Liver (tissue), 9 donors: ENCODE results near the gene LPAR2. TPM values are rescaled to one million over a fixed set of nuclear protein-coding genes. Genes with fewer than 3 reads are reported as not detected.
"Not testable (repeated sequence)": the region's sequence is repeated elsewhere in the genome, so short reads cannot be mapped to it uniquely, and the experiment has no call there.

ENCODE experiments used
- DNase-seq: peaks from one replicate; pipeline ENCODE4 v3.0.0-alpha.2; 2017; ENCODE audit warnings: low spot score
- H3K27ac ChIP-seq, 2 donors: one replicate each; pipeline ENCODE4 v1.7.0; 2013; ENCODE audit warnings: inconsistent platforms in 2 of 2, low read length in 2 of 2, control low read depth in 1 of 2, low read depth in 1 of 2, mild to moderate bottlenecking in 1 of 2
- H3K27me3 ChIP-seq, 4 donors: one replicate each; pipeline versions ENCODE4 v1.6.1 to v1.7.0; 2013; ENCODE audit warnings: low read length in 3 of 4, inconsistent platforms in 1 of 4, mild to moderate bottlenecking in 1 of 4, moderate library complexity in 1 of 4; ENCODE audit not compliant: control insufficient read depth in 4 of 4, insufficient read depth in 4 of 4
- H3K36me3 ChIP-seq, 4 donors: one replicate each; pipeline versions ENCODE4 v1.6.1 to v1.7.0; 2013; ENCODE audit warnings: low read length in 3 of 4, mild to moderate bottlenecking in 3 of 4, low read depth in 1 of 4, moderate library complexity in 1 of 4; ENCODE audit not compliant: control insufficient read depth in 4 of 4, insufficient read depth in 3 of 4
- H3K4me1 ChIP-seq, 4 donors: one replicate each; pipeline versions ENCODE4 v1.6.1 to v1.7.0; 2013; ENCODE audit warnings: low read length in 3 of 4, mild to moderate bottlenecking in 3 of 4, moderate library complexity in 1 of 4; ENCODE audit not compliant: control insufficient read depth in 4 of 4, insufficient read depth in 4 of 4
- H3K4me3 ChIP-seq, 3 donors: one replicate each; pipeline versions ENCODE4 v1.6.1 to v1.7.0; 2013; ENCODE audit warnings: low read length in 3 of 3, control low read depth in 1 of 3, low read depth in 1 of 3, mild to moderate bottlenecking in 1 of 3
- H3K9ac ChIP-seq, 2 donors: one replicate each; pipeline ENCODE4 v1.7.0; 2013; ENCODE audit warnings: low read length in 2 of 2, mild to moderate bottlenecking in 2 of 2, moderate library complexity in 2 of 2, control low read depth in 1 of 2, low read depth in 1 of 2
- H3K9me3 ChIP-seq, 4 donors: one replicate each; pipeline versions ENCODE4 v1.6.1 to v1.7.0; 2013; ENCODE audit warnings: low read length in 3 of 4; ENCODE audit not compliant: control insufficient read depth in 4 of 4
- ATF3 ChIP-seq: IDR thresholded peaks from 2 replicates; pipeline ENCODE4 v1.6.1; 2016; ENCODE audit warnings: antibody characterized with exemption
- EGR1 ChIP-seq, 2 donors: IDR thresholded peaks; 2 replicates each; pipeline ENCODE4 v1.6.1; 2016 to 2018; ENCODE audit warnings: antibody characterized with exemption in 2 of 2, low read depth in 2 of 2
- FOXA1 ChIP-seq: IDR thresholded peaks from 2 replicates; pipeline ENCODE4 v1.6.1; 2016; ENCODE audit warnings: antibody characterized with exemption
- FOXA2 ChIP-seq: IDR thresholded peaks from 2 replicates; pipeline ENCODE4 v1.6.1; 2016; ENCODE audit warnings: antibody characterized with exemption
- GABPA ChIP-seq, 2 donors: IDR thresholded peaks in 1 of 2; conservative IDR thresholded peaks in 1 of 2; 2 replicates each; pipeline ENCODE4 v1.6.1; 2016; ENCODE audit warnings: antibody characterized with exemption in 2 of 2, mild to moderate bottlenecking in 1 of 2, moderate library complexity in 1 of 2
- HNF4A ChIP-seq, 2 donors: conservative IDR thresholded peaks; 2 replicates each; pipeline ENCODE4 v1.6.1; 2016; ENCODE audit warnings: antibody characterized with exemption in 2 of 2, mild to moderate bottlenecking in 2 of 2
- HNF4G ChIP-seq: IDR thresholded peaks from 2 replicates; pipeline ENCODE4 v1.6.1; 2016; ENCODE audit warnings: antibody characterized with exemption
- JUND ChIP-seq, 2 donors: IDR thresholded peaks; 2 replicates each; pipeline ENCODE4 v1.6.1; 2016; ENCODE audit warnings: antibody characterized with exemption in 2 of 2
- NR2F2 ChIP-seq: IDR thresholded peaks from 2 replicates; pipeline ENCODE4 v1.6.1; 2016; ENCODE audit warnings: antibody characterized with exemption
- RAD21 ChIP-seq, 2 donors: IDR thresholded peaks; 2 replicates each; pipeline ENCODE4 v1.6.1; 2016; ENCODE audit warnings: antibody characterized with exemption in 2 of 2, mild to moderate bottlenecking in 2 of 2
- REST ChIP-seq: IDR thresholded peaks from 2 replicates; pipeline ENCODE4 v1.6.1; 2016; ENCODE audit warnings: antibody characterized with exemption, mild to moderate bottlenecking
- RXRA ChIP-seq, 2 donors: IDR thresholded peaks; 2 replicates each; pipeline ENCODE4 v1.6.1; 2017 to 2018; ENCODE audit warnings: antibody characterized with exemption in 2 of 2, mild to moderate bottlenecking in 1 of 2
- SP1 ChIP-seq: IDR thresholded peaks from 2 replicates; pipeline ENCODE4 v1.6.1; 2018; ENCODE audit warnings: antibody characterized with exemption, mild to moderate bottlenecking
- TAF1 ChIP-seq: conservative IDR thresholded peaks from 2 replicates; pipeline ENCODE4 v1.6.1; 2016; ENCODE audit warnings: antibody characterized with exemption, mild to moderate bottlenecking
- YY1 ChIP-seq: IDR thresholded peaks from 2 replicates; pipeline ENCODE4 v1.6.1; 2016; ENCODE audit warnings: antibody characterized with exemption, mild to moderate bottlenecking
- WGBS: extraction: QIAGEN DNeasy Blood & Tissue Kit; methylation state at CpG from one replicate; pipeline ENCODE4 v1.1.7; 2013; 5-methylcytosine and 5-hydroxymethylcytosine counted together
- polyA plus RNA-seq, 2 donors: library from polyadenylated mRNA; stranded (reverse) in 1 of 2; unstranded in 1 of 2; fragments of 200-250 nt in 1 of 2; fragments of >200 nt in 1 of 2; fragmentation: Nextera tagmentation in 1 of 2; extraction: Ambion mirVana in 1 of 2; gene quantifications; one replicate each; pipeline versions ENCODE4 v1.2.1 to v1.2.3, GENCODE V29; 2013 to 2015
- total RNA-seq, 2 donors: library from RNA; depleted of rRNA; stranded (reverse); fragments of >200 nt; gene quantifications; one replicate each; pipeline ENCODE4 v1.2.3, GENCODE V29; 2014
- TF ChIP-seq, protein P1 (sequence below): IDR thresholded peaks from 2 replicates; pipeline ENCODE4 v1.6.1; 2016; ENCODE audit warnings: antibody characterized with exemption
- donor health status: healthy.
- donor health status: healthy.
- donor health status: healthy.
- donor health status: healthy.
- donor health status: healthy.

Gene LPAR2
- total and polyA plus RNA-seq, 4 donors: 1.0 to 3.4 (median 1.2) TPM

- TF ChIP-seq REST (peak; percentile 49), RAD21 (IDR thresholded peaks at IDR 0.05) (peak in 1 of 2 donors; percentile 24)
Measured at GRCh38 chr19:19668230-19669012, 40.4 kb upstream of the LPAR2 start, which contains the start of gene ZNF101 (continued).

DNA sequence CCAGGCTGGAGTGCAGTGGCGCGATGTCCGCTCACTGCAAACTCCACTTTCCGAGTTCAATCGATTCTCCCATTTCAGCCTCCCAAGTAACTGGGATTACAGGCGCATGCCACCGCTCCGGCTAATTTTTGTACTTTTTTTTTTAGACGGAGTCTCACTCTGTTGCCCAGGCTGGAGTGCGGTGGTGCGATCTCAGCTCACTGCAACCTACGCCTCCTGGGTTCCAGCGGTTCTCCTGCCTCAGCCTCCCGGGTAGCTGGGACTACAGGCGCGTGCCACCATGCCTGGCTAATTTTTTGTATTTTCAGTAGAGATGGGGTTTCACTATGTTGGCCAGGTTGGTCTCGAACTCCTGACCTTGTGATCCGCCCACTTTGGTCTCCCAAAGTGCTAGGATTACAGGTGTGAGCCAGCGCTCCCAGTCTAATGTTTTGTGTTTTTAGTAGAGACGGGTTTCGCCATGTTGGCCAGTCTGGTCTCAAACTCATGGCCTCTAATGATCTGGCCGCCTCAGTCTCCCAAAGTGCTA, 37.5 kb upstream of the LPAR2 start:
- not testable (repeated sequence) for DNase-seq, H3K36me3 ChIP-seq, H3K4me3 ChIP-seq, H3K9me3 ChIP-seq, H3K9ac ChIP-seq, H3K27me3 ChIP-seq, H3K27ac ChIP-seq
- H3K4me1 ChIP-seq: peaks cover 8 to 30% (median 23%) of the 10 kb centered on the region in 4 donors
- 93% methylated on average over 22 of the region's 22 CpGs for WGBS

- H3K27me3 ChIP-seq: no peaks in the 10 kb centered on the region
- WGBS: under 1% methylated on average over 85 of the region's 85 CpGs
- peak within 1 kb of the TSS; percentile 97 to 99 (median 99) for H3K4me3 ChIP-seq
- DNase-seq: peak; percentile 95
- peak within 1 kb of the TSS; percentile 98 for H3K27ac ChIP-seq
- H3K4me1 ChIP-seq: peaks cover 4 to 25% (median 22%) of the 10 kb centered on the region in 4 donors
- H3K9ac ChIP-seq: peak within 1 kb of the TSS; percentile 62 to 99
- H3K36me3 ChIP-seq: peaks cover 2 to 11% (median 5%) of the 10 kb centered on the region in 4 donors
- no peaks in the 10 kb centered on the region for H3K9me3 ChIP-seq
- no peak for TF ChIP-seq FOXA1
- TF ChIP-seq SP1: peak; percentile 71
- no peak for TF ChIP-seq FOXA2
- TF ChIP-seq, protein P1, sequence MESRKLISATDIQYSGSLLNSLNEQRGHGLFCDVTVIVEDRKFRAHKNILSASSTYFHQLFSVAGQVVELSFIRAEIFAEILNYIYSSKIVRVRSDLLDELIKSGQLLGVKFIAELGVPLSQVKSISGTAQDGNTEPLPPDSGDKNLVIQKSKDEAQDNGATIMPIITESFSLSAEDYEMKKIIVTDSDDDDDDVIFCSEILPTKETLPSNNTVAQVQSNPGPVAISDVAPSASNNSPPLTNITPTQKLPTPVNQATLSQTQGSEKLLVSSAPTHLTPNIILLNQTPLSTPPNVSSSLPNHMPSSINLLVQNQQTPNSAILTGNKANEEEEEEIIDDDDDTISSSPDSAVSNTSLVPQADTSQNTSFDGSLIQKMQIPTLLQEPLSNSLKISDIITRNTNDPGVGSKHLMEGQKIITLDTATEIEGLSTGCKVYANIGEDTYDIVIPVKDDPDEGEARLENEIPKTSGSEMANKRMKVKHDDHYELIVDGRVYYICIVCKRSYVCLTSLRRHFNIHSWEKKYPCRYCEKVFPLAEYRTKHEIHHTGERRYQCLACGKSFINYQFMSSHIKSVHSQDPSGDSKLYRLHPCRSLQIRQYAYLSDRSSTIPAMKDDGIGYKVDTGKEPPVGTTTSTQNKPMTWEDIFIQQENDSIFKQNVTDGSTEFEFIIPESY: no peak
- peak; percentile 43 for TF ChIP-seq REST
- TF ChIP-seq TAF1: no peak
- peak; percentile 8 to 40 for TF ChIP-seq HNF4A (conservative IDR thresholded peaks at IDR 0.05)
- TF ChIP-seq NR2F2: peak; percentile 69
- TF ChIP-seq JUND (IDR thresholded peaks at IDR 0.05): no peak
- TF ChIP-seq HNF4G: no peak
- TF ChIP-seq RAD21 (IDR thresholded peaks at IDR 0.05): peak in 1 of 2 donors; percentile 52
- TF ChIP-seq RXRA (IDR thresholded peaks at IDR 0.05): peak in 1 of 2 donors; percentile 76
- peak; percentile 99 for TF ChIP-seq YY1
- no peak for TF ChIP-seq ATF3
- TF ChIP-seq EGR1 (IDR thresholded peaks at IDR 0.05; ENCODE audit: low read depth in 2 of 2): peak; percentile 95 to 98
- peak; percentile 78 to 93 for TF ChIP-seq GABPA (IDR thresholded peaks at IDR 0.05 in 1 of 2, conservative IDR thresholded peaks at IDR 0.05 in 1 of 2)
Measured at GRCh38 chr19:19663256-19664120, 35.5 kb upstream of the LPAR2 start, which contains the start of gene ATP13A1. Gene ATP13A1, minus strand, starts transcription at chr19:19663676. Its CDS starts 10 bp downstream, at chr19:19663666.
